GM23338 (cell line): ENCODE results near the gene EMD.

ENCODE experiments used
- EZH2 ChIP-seq: fragments of 200-600 bp; sonication (generic); IDR thresholded peaks from one replicate; pipeline ENCODE4 v1.8.0; 2017; ENCODE audit warnings: antibody characterized with exemption, mild to moderate bottlenecking, low read depth; ENCODE audit not compliant: unreplicated experiment
- REST ChIP-seq: IDR thresholded peaks from one replicate; pipeline ENCODE4 v1.6.1; 2018; ENCODE audit warnings: antibody characterized with exemption; ENCODE audit not compliant: unreplicated experiment
- TF ChIP-seq, protein P1 (sequence below), 2 experiments: fragments of 200-600 bp in 1 of 2; sonication (generic) in 1 of 2; conservative IDR thresholded peaks; 2 replicates each; pipeline versions ENCODE4 v1.5.1 to v1.6.1; 2016 to 2017; ENCODE audit warnings: antibody characterized with exemption in 2 of 2, low read depth in 2 of 2, mild to moderate bottlenecking in 2 of 2, moderate library complexity in 1 of 2

GRCh38 chrX:154354013-154354412 is 25.1 kb upstream of the EMD start:
- TF ChIP-seq, protein P1, sequence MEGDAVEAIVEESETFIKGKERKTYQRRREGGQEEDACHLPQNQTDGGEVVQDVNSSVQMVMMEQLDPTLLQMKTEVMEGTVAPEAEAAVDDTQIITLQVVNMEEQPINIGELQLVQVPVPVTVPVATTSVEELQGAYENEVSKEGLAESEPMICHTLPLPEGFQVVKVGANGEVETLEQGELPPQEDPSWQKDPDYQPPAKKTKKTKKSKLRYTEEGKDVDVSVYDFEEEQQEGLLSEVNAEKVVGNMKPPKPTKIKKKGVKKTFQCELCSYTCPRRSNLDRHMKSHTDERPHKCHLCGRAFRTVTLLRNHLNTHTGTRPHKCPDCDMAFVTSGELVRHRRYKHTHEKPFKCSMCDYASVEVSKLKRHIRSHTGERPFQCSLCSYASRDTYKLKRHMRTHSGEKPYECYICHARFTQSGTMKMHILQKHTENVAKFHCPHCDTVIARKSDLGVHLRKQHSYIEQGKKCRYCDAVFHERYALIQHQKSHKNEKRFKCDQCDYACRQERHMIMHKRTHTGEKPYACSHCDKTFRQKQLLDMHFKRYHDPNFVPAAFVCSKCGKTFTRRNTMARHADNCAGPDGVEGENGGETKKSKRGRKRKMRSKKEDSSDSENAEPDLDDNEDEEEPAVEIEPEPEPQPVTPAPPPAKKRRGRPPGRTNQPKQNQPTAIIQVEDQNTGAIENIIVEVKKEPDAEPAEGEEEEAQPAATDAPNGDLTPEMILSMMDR (conservative IDR thresholded peaks at IDR 0.05; ENCODE audit: low read depth in 2 of 2) = no peak
- no peak for TF ChIP-seq REST
- no peak for TF ChIP-seq EZH2
